Loucy (cell line): ENCODE data around the gene NDUFAF8.

Source experiments
- H2AFZ ChIP-seq: fragments of 200-600 bp; sonication (generic); 2 replicates; pipeline ENCODE4 v1.6.0; 2016; ENCODE audit warnings: antibody characterized with exemption, mild to moderate bottlenecking, low read length, moderate library complexity
- H3F3A ChIP-seq: fragments of 200-600 bp; 2 replicates; pipeline ENCODE4 v1.6.0; 2016; ENCODE audit warnings: antibody characterized with exemption, low read depth, mild to moderate bottlenecking
- H3K27me3 ChIP-seq: fragments of 200-600 bp; sonication (generic); 2 replicates; pipeline ENCODE4 v1.6.1; 2014; ENCODE audit warnings: low read length, mild to moderate bottlenecking; ENCODE audit not compliant: insufficient read depth, poor library complexity, severe bottlenecking
- H3K36me3 ChIP-seq: fragments of 200-600 bp; sonication (generic); 2 replicates; pipeline ENCODE4 v1.6.1; 2016; ENCODE audit warnings: low read length; ENCODE audit not compliant: insufficient read depth
- H3K4me1 ChIP-seq: fragments of 200-600 bp; sonication (generic); 2 replicates; pipeline ENCODE4 v1.5.1; 2014; ENCODE audit warnings: low read length, mild to moderate bottlenecking; ENCODE audit not compliant: insufficient read depth, poor library complexity, severe bottlenecking
- H3K4me2 ChIP-seq: fragments of 200-600 bp; sonication (generic); 2 replicates; pipeline ENCODE4 v1.6.0; 2014; ENCODE audit warnings: antibody characterized with exemption, low read length, low read depth, mild to moderate bottlenecking; ENCODE audit not compliant: poor library complexity, severe bottlenecking
- H3K4me3 ChIP-seq: fragments of 200-600 bp; sonication (generic); 2 replicates; pipeline ENCODE4 v1.5.1; 2014; ENCODE audit warnings: low read length, mild to moderate bottlenecking, mixed read lengths; ENCODE audit not compliant: poor library complexity, severe bottlenecking
- H3K79me2 ChIP-seq: fragments of 200-600 bp; sonication (generic); 2 replicates; pipeline ENCODE4 v1.6.1; 2014; ENCODE audit warnings: low read length; ENCODE audit not compliant: insufficient read depth
- H3K9ac ChIP-seq: fragments of 200-600 bp; sonication (generic); 2 replicates; pipeline ENCODE4 v1.6.0; 2014; ENCODE audit warnings: mild to moderate bottlenecking, low read depth, low read length, moderate library complexity; ENCODE audit not compliant: poor library complexity, severe bottlenecking
- H3K9me2 ChIP-seq: fragments of 200-600 bp; sonication (generic); replicated peaks from 2 replicates; pipeline ENCODE4 v1.6.1; 2016; ENCODE audit warnings: low read depth, low read length, mixed read lengths
- H3K9me3 ChIP-seq: fragments of 200-600 bp; sonication (generic); 2 replicates; pipeline ENCODE4 v1.6.1; 2014; ENCODE audit warnings: mild to moderate bottlenecking, antibody characterized with exemption, low read length, low read depth; ENCODE audit not compliant: insufficient read depth
- H4K20me1 ChIP-seq: fragments of 200-600 bp; sonication (generic); 2 replicates; pipeline ENCODE4 v1.6.0; 2014; ENCODE audit warnings: antibody characterized with exemption, low read length, mild to moderate bottlenecking; ENCODE audit not compliant: insufficient read depth, poor library complexity, severe bottlenecking
- EZH2phosphoT487 ChIP-seq: fragments of 200-600 bp; IDR thresholded peaks from 2 replicates; pipeline ENCODE4 v1.6.1; 2018; ENCODE audit warnings: antibody characterized with exemption, mild to moderate bottlenecking, moderate library complexity, borderline replicate concordance
- TF ChIP-seq, protein P1 (sequence below): fragments of 200-600 bp; sonication (generic); conservative IDR thresholded peaks from 2 replicates; pipeline ENCODE4 v1.5.1; 2014; ENCODE audit warnings: mild to moderate bottlenecking, antibody characterized with exemption, low read length

The NDUFAF8 gene

DNA sequence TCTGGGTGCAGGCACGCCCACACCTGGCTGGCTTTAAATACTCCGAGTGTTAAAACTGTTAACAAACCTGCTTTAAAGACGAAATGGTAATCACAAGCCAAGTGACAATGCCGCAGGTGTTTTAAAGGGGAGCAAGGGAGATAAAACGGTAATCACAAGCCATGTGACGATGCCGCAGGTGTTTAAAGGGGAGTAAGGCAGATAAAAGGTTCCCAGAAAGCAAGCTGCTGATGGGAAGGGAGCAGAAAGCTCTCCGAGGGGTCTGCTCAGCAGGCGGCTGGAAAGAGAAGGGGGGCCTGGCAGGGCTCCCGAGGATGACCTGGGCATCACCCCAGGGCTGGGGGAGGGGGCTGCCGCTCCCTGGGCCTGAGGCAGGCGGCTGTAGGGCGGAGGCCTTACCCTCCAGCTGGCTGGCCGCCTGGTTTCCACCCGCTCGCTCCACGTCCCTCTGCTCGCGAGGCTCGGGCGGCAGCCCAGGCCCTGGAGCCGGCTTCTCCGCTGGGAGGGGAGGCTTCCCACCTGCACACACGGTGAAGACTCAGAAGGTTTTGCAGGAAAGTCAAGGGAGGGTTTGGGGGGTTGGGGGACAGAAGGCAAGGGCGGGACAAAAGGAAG lies 12.1 kb downstream of the NDUFAF8 start:
- H3K9ac ChIP-seq: no peak overlapping the region
- H3K4me2 ChIP-seq: no peak overlapping the region
- no peaks in the 10 kb centered on the region for H3K27me3 ChIP-seq

DNA sequence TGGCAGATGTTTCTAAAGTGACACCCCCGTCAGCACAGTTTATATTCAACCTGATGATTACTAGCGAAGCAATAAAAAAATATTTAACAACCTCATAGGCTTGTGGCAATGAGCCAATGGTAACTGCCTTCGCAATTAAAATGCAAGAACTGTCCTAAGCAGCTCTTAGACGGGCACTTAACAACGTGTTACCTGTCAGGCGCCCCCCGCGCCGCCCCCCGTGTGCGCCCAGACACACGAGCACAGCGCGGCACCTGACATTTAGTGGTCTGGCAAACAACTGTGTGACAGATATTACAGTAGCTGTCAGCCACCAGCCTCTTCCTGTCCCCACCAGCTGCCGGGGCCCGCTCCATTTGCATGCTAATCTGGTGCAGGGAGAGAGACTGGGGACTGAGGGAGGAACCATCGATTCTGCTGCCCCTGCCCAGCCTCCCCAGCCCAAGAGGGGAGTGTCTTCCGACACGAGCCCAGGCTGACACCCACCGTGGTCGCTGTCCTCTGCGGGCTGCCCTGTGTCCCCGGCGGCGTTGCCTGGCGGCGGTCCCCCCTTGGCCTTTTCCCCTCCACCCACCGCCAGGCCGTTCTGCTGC lies 12.7 kb downstream of the NDUFAF8 start:
- Histone ChIP-seq H3K4me1 (peaks cover 4% of the 10 kb centered on the region), H3K36me3 (peaks cover 17% of the 10 kb centered on the region; the same call in 1 of the 2 replicates), H3K4me2 (peak overlapping the region; percentile 22), H3K79me2 (peaks cover 9% of the 10 kb centered on the region; the same call in 1 of the 2 replicates), H4K20me1 (no peaks in the 10 kb centered on the region), H3K27me3 (no peaks in the 10 kb centered on the region), H3F3A (no peaks in the 10 kb centered on the region), H3K4me3 (peak overlapping the region; percentile 40), H3K9ac (no peak overlapping the region), H3K9me2 (no peaks in the 10 kb centered on the region), H2AFZ (no peak overlapping the region), H3K9me3 (no peaks in the 10 kb centered on the region)
- no peak for TF ChIP-seq EZH2phosphoT487
- TF ChIP-seq, protein P1, sequence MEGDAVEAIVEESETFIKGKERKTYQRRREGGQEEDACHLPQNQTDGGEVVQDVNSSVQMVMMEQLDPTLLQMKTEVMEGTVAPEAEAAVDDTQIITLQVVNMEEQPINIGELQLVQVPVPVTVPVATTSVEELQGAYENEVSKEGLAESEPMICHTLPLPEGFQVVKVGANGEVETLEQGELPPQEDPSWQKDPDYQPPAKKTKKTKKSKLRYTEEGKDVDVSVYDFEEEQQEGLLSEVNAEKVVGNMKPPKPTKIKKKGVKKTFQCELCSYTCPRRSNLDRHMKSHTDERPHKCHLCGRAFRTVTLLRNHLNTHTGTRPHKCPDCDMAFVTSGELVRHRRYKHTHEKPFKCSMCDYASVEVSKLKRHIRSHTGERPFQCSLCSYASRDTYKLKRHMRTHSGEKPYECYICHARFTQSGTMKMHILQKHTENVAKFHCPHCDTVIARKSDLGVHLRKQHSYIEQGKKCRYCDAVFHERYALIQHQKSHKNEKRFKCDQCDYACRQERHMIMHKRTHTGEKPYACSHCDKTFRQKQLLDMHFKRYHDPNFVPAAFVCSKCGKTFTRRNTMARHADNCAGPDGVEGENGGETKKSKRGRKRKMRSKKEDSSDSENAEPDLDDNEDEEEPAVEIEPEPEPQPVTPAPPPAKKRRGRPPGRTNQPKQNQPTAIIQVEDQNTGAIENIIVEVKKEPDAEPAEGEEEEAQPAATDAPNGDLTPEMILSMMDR: no peak

More for the DNA sequence above, 12.1 kb downstream of the NDUFAF8 start:
- Histone ChIP-seq H4K20me1 (no peaks in the 10 kb centered on the region), H3K4me3 (peak overlapping the region; percentile 40), H3K9me2 (no peaks in the 10 kb centered on the region), H3K79me2 (peaks cover 9% of the 10 kb centered on the region; the same call in 1 of the 2 replicates), H2AFZ (no peak overlapping the region), H3K9me3 (no peaks in the 10 kb centered on the region), H3K4me1 (peaks cover 4% of the 10 kb centered on the region), H3K36me3 (peaks cover 17% of the 10 kb centered on the region; the same call in 1 of the 2 replicates), H3F3A (no peaks in the 10 kb centered on the region)
- no peak for TF ChIP-seq EZH2phosphoT487
- TF ChIP-seq, protein P1: no peak

DNA sequence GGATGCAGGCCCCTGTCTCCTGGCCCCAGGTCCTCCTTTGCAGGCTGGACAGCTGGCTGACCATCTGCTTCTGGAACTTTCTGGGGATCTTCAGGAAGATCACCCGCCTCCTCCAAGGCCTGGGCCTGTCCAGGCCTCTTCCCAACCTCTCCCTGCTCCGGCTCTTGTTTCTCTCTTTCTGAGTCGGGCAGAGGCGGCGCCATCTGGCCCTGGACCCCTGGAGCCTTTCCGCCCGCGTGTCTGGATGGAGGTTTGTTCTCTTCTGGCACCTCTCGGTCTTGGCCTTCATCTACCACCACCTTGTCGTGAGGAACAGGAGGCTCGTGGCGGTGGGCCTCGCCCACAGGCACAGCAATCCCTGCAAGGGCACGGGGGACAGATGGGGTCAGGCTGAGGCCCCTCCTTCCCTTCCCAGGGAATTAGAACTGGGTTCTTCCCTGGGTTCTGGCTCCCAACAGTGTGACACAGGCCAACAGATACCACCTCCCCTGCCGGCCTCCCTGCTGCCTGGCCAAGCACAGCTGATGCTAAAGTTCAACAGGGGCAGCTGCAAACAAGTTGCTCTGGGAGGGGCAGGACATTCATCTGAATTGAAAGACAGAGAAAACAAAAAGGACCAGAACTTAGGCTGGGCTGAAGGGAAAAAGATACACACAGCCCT lies 13.3 kb downstream of the NDUFAF8 start:
- Histone ChIP-seq H3K9me2 (no peaks in the 10 kb centered on the region), H3K4me3 (no peak overlapping the region), H3F3A (no peaks in the 10 kb centered on the region), H2AFZ (no peak overlapping the region), H3K4me1 (peaks cover 4% of the 10 kb centered on the region), H3K4me2 (peak overlapping the region; percentile 22), H3K79me2 (peaks cover 9% of the 10 kb centered on the region; the same call in 1 of the 2 replicates), H3K9me3 (no peaks in the 10 kb centered on the region), H3K9ac (no peak overlapping the region), H3K36me3 (peaks cover 17% of the 10 kb centered on the region; the same call in 1 of the 2 replicates), H3K27me3 (no peaks in the 10 kb centered on the region), H4K20me1 (no peaks in the 10 kb centered on the region)
- TF ChIP-seq EZH2phosphoT487: no peak
- TF ChIP-seq, protein P1: no peak
